Esophagus squamous epithelium (tissue), 4 donors: ENCODE measurements around the gene ZBTB14.

ENCODE experiments used
- POLR2A ChIP-seq, 4 donors: fragments of 450-650 bp; IDR thresholded peaks; one replicate each; pipeline ENCODE4 v1.6.1; 2017; ENCODE audit warnings: antibody characterized with exemption in 4 of 4, mild to moderate bottlenecking in 4 of 4, moderate library complexity in 3 of 4
- TF ChIP-seq, protein P1 (sequence below), 6 experiments: fragments of 450-650 bp in 4 of 6; fragments of 200-600 bp in 2 of 6; sonication (generic) in 2 of 6; IDR thresholded peaks; one replicate each; pipeline ENCODE4 v1.5.1; 2016 to 2019; ENCODE audit warnings: antibody characterized with exemption in 6 of 6, mild to moderate bottlenecking in 4 of 6, moderate library complexity in 4 of 6

DNA sequence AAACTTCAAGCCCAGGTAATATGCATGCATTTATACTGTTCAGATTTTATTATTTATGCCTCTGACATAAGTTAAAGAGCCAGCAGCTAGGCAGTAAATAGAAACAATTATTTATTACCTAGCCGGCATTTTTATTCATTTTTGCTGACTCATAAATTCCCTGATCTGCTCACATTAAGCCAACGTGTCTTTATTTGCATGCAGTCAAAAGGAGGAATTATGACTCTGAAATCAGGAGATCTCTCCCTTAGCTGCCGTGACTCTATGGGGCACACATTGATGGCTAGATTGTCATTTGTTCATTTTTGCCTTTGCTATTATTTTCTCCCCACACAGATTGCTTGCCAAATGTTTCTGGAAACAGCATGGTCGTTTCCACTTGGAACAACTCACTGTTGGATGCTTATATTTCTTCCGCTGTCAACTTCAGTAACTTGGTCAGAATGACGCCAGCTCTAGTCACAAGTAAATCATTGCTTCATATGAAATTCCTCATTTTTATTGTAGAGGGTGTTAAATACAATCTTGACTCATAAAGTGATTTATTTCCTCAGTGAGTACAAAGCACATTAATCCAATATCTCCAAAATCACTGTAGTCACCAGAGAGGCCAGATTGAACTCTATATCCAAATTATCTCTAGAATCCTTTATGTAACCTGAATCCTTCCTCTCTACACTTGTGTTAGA is 15.9 kb upstream of the ZBTB14 start:
- TF ChIP-seq, protein P1, sequence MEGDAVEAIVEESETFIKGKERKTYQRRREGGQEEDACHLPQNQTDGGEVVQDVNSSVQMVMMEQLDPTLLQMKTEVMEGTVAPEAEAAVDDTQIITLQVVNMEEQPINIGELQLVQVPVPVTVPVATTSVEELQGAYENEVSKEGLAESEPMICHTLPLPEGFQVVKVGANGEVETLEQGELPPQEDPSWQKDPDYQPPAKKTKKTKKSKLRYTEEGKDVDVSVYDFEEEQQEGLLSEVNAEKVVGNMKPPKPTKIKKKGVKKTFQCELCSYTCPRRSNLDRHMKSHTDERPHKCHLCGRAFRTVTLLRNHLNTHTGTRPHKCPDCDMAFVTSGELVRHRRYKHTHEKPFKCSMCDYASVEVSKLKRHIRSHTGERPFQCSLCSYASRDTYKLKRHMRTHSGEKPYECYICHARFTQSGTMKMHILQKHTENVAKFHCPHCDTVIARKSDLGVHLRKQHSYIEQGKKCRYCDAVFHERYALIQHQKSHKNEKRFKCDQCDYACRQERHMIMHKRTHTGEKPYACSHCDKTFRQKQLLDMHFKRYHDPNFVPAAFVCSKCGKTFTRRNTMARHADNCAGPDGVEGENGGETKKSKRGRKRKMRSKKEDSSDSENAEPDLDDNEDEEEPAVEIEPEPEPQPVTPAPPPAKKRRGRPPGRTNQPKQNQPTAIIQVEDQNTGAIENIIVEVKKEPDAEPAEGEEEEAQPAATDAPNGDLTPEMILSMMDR (IDR thresholded peaks at IDR 0.05) = no peak
- no peak for TF ChIP-seq POLR2A (IDR thresholded peaks at IDR 0.05)
